ENCODE data around the gene NTMT1. TPM values are rescaled to one million over a fixed set of nuclear protein-coding genes. Genes with fewer than 3 reads are reported as not detected.

NTMT1 gene
- total and polyA plus RNA-seq, 9 of the 15 experiments (the other 6 are each of a cell fraction or from before 2014, with no cell fraction given): 42.1 to 116 (median 74.7) TPM

GRCh38 chr9:129609486-129610212 is 16.3 kb upstream of the NTMT1 start (continued):
- TF ChIP-seq ZBTB2 (IDR thresholded peaks at IDR 0.05): peak; percentile 31; the same call in 1 of the 2 replicates
- no peak for TF ChIP-seq HEY1 (CRISPR knock-in tag; IDR thresholded peaks at IDR 0.05; ENCODE audit: borderline replicate concordance)
- no peak for TF ChIP-seq ZFP91 (CRISPR knock-in tag; IDR thresholded peaks at IDR 0.05)
- TF ChIP-seq RBM15 (IDR thresholded peaks at IDR 0.05; ENCODE audit: insufficient read depth, low read length): no peak
- no peak for TF ChIP-seq SNIP1 (IDR thresholded peaks at IDR 0.05; ENCODE audit: low read depth)
- TF ChIP-seq HDAC1 (IDR thresholded peaks at IDR 0.05): peak in 1 of 2 experiments; percentile 73; a peak in 2 of 4 replicates
- no peak for TF ChIP-seq MNT (conservative IDR thresholded peaks at IDR 0.05)
- TF ChIP-seq NFE2L1 (tag; IDR thresholded peaks at IDR 0.05; ENCODE audit: borderline replicate concordance, low read depth): no peak
- TF ChIP-seq ZNF830 (CRISPR knock-in tag; IDR thresholded peaks at IDR 0.05): no peak
- no peak for TF ChIP-seq ZNF77 (CRISPR knock-in tag; IDR thresholded peaks at IDR 0.05)
- TF ChIP-seq BDP1 (IDR thresholded peaks at IDR 0.05; ENCODE audit: insufficient read depth, insufficient read length): no peak
- TF ChIP-seq DLX4 (CRISPR knock-in tag; IDR thresholded peaks at IDR 0.05): no peak
- TF ChIP-seq ZNF24 (IDR thresholded peaks at IDR 0.05): no peak
- TF ChIP-seq CHCHD3 (CRISPR knock-in tag; IDR thresholded peaks at IDR 0.05): no peak
- TF ChIP-seq TRIM24 (IDR thresholded peaks at IDR 0.05): no peak
- TF ChIP-seq GABPB1 (CRISPR knock-in tag; IDR thresholded peaks at IDR 0.05): no peak
- TF ChIP-seq ZNF347 (CRISPR knock-in tag; IDR thresholded peaks at IDR 0.05; ENCODE audit: low read depth): no peak
- no peak for TF ChIP-seq DNMT1 (IDR thresholded peaks at IDR 0.05)
- TF ChIP-seq ZFX (CRISPR knock-in tag; IDR thresholded peaks at IDR 0.05): peak; percentile 48; the same call in 1 of the 2 replicates
- no peak for TF ChIP-seq ZNF184 (CRISPR knock-in tag; IDR thresholded peaks at IDR 0.05)
- no peak for TF ChIP-seq NCOA4 (IDR thresholded peaks at IDR 0.05; ENCODE audit: partially characterized antibody)
- peak; percentile 44; the same call in 1 of the 2 replicates for TF ChIP-seq ARID1B (IDR thresholded peaks at IDR 0.05)
- no peak for TF ChIP-seq RFX1 (IDR thresholded peaks at IDR 0.05)
- no peak for TF ChIP-seq ZKSCAN8 (CRISPR knock-in tag; IDR thresholded peaks at IDR 0.05)
- no peak for TF ChIP-seq PTTG1 (tag; IDR thresholded peaks at IDR 0.05; ENCODE audit: low read depth)
- no peak for TF ChIP-seq MTA3 (IDR thresholded peaks at IDR 0.05; ENCODE audit: borderline replicate concordance)
- TF ChIP-seq HDAC2 (IDR thresholded peaks at IDR 0.05): peak; percentile 16; the same call in 1 of the 2 replicates

Measured in K562 (cell line).